HEK293 (cell line): ENCODE measurements around the gene CALR3.

Experiments used
- CTCF ChIA-PET: fragments of 350-600 bp; formaldehyde crosslinking; extraction: SDS; loops from one replicate; lab custom pipeline; 2021; ENCODE audit warnings: antibody characterized with exemption; lab: Yijun Ruan, JAX
- POLR2A ChIA-PET: fragments of 300-600 bp; formaldehyde crosslinking; extraction: SDS; loops from one replicate; lab custom pipeline; 2020; ENCODE audit warnings: antibody characterized with exemption, inconsistent platforms; lab: Yijun Ruan, JAX
- H3K27ac ChIP-seq: fragments of 200-500 bp; sonication (Bioruptor generic); 2 replicates; pipeline ENCODE4 v1.5.1; 2014; ENCODE audit warnings: low read depth, low read length, control low read depth, inconsistent platforms; ENCODE audit errors: extremely low read depth
- H3K36me3 ChIP-seq, 2 experiments: fragments of 200-500 bp in 1 of 2; sonication (Bioruptor generic) in 1 of 2; 1 replicate in 1 of 2; 2 replicates in 1 of 2; pipeline ENCODE4 v1.5.1; 2014 to 2017; ENCODE audit warnings: inconsistent platforms in 2 of 2, low read length in 2 of 2; ENCODE audit not compliant: control insufficient read depth in 2 of 2, insufficient read depth in 1 of 2
- H3K4me1 ChIP-seq: fragments of 200-500 bp; sonication (Bioruptor generic); 2 replicates; pipeline ENCODE4 v1.5.1; 2014; ENCODE audit warnings: mild to moderate bottlenecking, low read length, inconsistent platforms; ENCODE audit not compliant: control insufficient read depth, insufficient read depth
- H3K4me3 ChIP-seq: 2 replicates; pipeline ENCODE4 v1.5.1; 2011; ENCODE audit warnings: low read depth, mild to moderate bottlenecking, control low read depth, low read length, moderate library complexity
- H3K9me3 ChIP-seq: fragments of 200-500 bp; sonication (Bioruptor generic); 2 replicates; pipeline ENCODE4 v1.5.1; 2014; ENCODE audit warnings: low read depth, low read length, inconsistent platforms; ENCODE audit not compliant: control insufficient read depth, insufficient read depth
- BCL11B ChIP-seq: fragments of 450-650 bp; formaldehyde crosslinking; IDR thresholded peaks from 2 replicates; pipeline ENCODE4 v1.5.1; 2016; ENCODE audit warnings: low read depth, missing biosample characterization, missing genetic modification characterization
- GLIS2 ChIP-seq: fragments of 450-650 bp; formaldehyde crosslinking; IDR thresholded peaks from 2 replicates; pipeline ENCODE4 v1.5.1; 2016; ENCODE audit warnings: missing biosample characterization, missing genetic modification characterization
- HOXC10 ChIP-seq: sonication (generic); formaldehyde crosslinking; IDR thresholded peaks from 2 replicates; pipeline ENCODE4 v1.8.1; 2023; ENCODE audit warnings: mild to moderate bottlenecking, missing genetic modification reagents
- KLF8 ChIP-seq: fragments of 450-650 bp; formaldehyde crosslinking; IDR thresholded peaks from 2 replicates; pipeline ENCODE4 v1.5.1; 2016; ENCODE audit warnings: missing biosample characterization, missing genetic modification characterization
- MZF1 ChIP-seq: fragments of 450-650 bp; formaldehyde crosslinking; IDR thresholded peaks from 2 replicates; pipeline ENCODE4 v1.5.1; 2017; ENCODE audit warnings: missing biosample characterization, missing genetic modification characterization, borderline replicate concordance
- SP3 ChIP-seq: fragments of 450-650 bp; formaldehyde crosslinking; IDR thresholded peaks from 2 replicates; pipeline ENCODE4 v1.5.1; 2016; ENCODE audit warnings: missing biosample characterization, missing genetic modification characterization
- TSHZ1 ChIP-seq: fragments of 450-650 bp; formaldehyde crosslinking; IDR thresholded peaks from 2 replicates; pipeline ENCODE4 v1.5.1; 2016; ENCODE audit warnings: missing biosample characterization, missing genetic modification characterization, borderline replicate concordance
- YY1 ChIP-seq: fragments of 450-650 bp; formaldehyde crosslinking; IDR thresholded peaks from 2 replicates; pipeline ENCODE4 v1.5.1; 2018; ENCODE audit warnings: missing biosample characterization, missing genetic modification characterization
- ZEB2 ChIP-seq: fragments of 450-650 bp; formaldehyde crosslinking; IDR thresholded peaks from 2 replicates; pipeline ENCODE4 v1.5.1; 2016; ENCODE audit warnings: missing biosample characterization, missing genetic modification characterization
- ZNF202 ChIP-seq: fragments of 450-650 bp; formaldehyde crosslinking; IDR thresholded peaks from 2 replicates; pipeline ENCODE4 v1.5.1; 2016; ENCODE audit warnings: missing biosample characterization, missing genetic modification characterization, borderline replicate concordance
- ZNF23 ChIP-seq: fragments of 450-650 bp; formaldehyde crosslinking; IDR thresholded peaks from 2 replicates; pipeline ENCODE4 v1.5.1; 2016; ENCODE audit warnings: missing biosample characterization, missing genetic modification characterization, borderline replicate concordance
- ZNF24 ChIP-seq: fragments of 450-650 bp; formaldehyde crosslinking; IDR thresholded peaks from 2 replicates; pipeline ENCODE4 v1.5.1; 2016; ENCODE audit warnings: missing biosample characterization, missing genetic modification characterization
- ZNF398 ChIP-seq: fragments of 450-650 bp; formaldehyde crosslinking; IDR thresholded peaks from 2 replicates; pipeline ENCODE4 v1.5.1; 2017; ENCODE audit warnings: missing biosample characterization, missing genetic modification characterization
- ZNF404 ChIP-seq: fragments of 450-650 bp; formaldehyde crosslinking; IDR thresholded peaks from 2 replicates; pipeline ENCODE4 v1.5.1; 2017; ENCODE audit warnings: missing biosample characterization, missing genetic modification characterization
- ZNF585B ChIP-seq: fragments of 450-650 bp; formaldehyde crosslinking; IDR thresholded peaks from 2 replicates; pipeline ENCODE4 v1.5.1; 2016; ENCODE audit warnings: missing biosample characterization, missing genetic modification characterization
- ZNF629 ChIP-seq: fragments of 450-650 bp; formaldehyde crosslinking; IDR thresholded peaks from 2 replicates; pipeline ENCODE4 v1.5.1; 2017; ENCODE audit warnings: missing biosample characterization, missing genetic modification characterization
- ZNF639 ChIP-seq: fragments of 450-650 bp; formaldehyde crosslinking; IDR thresholded peaks from 2 replicates; pipeline ENCODE4 v1.5.1; 2016; ENCODE audit warnings: missing biosample characterization, missing genetic modification characterization
- ZNF660 ChIP-seq: fragments of 450-650 bp; IDR thresholded peaks from 2 replicates; pipeline ENCODE4 v1.5.1; 2018; ENCODE audit warnings: missing biosample characterization, mild to moderate bottlenecking, missing genetic modification characterization
- ZNF701 ChIP-seq: fragments of 450-650 bp; formaldehyde crosslinking; IDR thresholded peaks from 2 replicates; pipeline ENCODE4 v1.5.1; 2016; ENCODE audit warnings: missing biosample characterization, missing genetic modification characterization
- ZNF707 ChIP-seq: fragments of 450-650 bp; formaldehyde crosslinking; IDR thresholded peaks from 2 replicates; pipeline ENCODE4 v1.5.1; 2016; ENCODE audit warnings: missing biosample characterization, missing genetic modification characterization
- ZNF747 ChIP-seq: fragments of 450-650 bp; formaldehyde crosslinking; IDR thresholded peaks from 2 replicates; pipeline ENCODE4 v1.5.1; 2016; ENCODE audit warnings: missing biosample characterization, missing genetic modification characterization
- ZNF792 ChIP-seq: fragments of 450-650 bp; formaldehyde crosslinking; IDR thresholded peaks from 2 replicates; pipeline ENCODE4 v1.5.1; 2016; ENCODE audit warnings: missing biosample characterization, missing genetic modification characterization
- TF ChIP-seq, protein P1 (sequence below): fragments of 450-650 bp; formaldehyde crosslinking; IDR thresholded peaks from 2 replicates; pipeline ENCODE4 v1.5.1; 2016; ENCODE audit warnings: missing biosample characterization, missing genetic modification characterization

Gene CALR3

DNA sequence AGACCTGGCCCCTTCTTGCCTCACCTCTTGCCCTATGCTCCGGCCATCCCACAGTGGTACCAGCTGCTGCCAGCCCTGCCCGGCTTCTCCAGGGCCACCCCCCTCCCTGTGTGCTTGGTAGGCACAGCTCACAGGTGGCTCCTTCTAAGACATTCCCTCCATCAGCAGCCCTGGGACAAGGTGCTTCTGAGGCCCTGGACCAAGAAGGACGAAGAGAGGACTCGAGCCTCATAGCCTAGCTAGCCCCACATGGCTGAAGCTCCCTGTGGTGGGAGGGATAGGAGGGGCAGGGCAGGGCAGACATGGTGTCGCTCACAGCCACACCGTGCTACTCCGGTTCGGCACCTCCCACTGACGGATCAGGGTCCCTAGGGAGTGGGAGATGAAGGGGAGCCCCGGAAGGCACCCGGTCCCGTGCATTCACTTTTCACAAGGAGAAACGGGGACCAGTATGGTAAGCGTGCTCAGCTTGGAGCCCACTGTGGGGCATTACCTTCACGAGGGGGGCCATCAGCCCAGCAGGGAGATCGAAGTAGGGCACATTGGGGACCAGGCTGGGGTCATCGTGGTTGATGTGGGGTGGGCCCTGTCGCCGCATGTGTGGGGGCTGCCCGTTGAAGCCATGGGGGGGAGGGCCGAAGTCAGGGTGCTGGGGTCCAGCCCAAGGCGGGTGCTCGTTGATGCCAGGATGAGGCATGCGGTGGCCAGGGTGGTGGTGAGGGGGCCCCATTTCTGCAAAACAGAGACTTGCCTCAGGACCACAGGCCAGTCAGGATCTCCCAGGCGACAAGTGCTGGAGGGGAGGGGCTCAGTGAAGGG is 26.8 kb upstream of the CALR3 start (continued):
- TF ChIP-seq GLIS2 (tag by site-specific recombination): 0 out of 2 replicates have a peak, but pooled peaks have one; percentile 30
- TF ChIP-seq YY1 (tag by site-specific recombination): no peak
- TF ChIP-seq ZNF701 (tag by site-specific recombination): no peak
- TF ChIP-seq ZNF792 (tag by site-specific recombination): no peak
- no peak for TF ChIP-seq ZNF629
- TF ChIP-seq ZNF24: no peak
- TF ChIP-seq, protein P1, sequence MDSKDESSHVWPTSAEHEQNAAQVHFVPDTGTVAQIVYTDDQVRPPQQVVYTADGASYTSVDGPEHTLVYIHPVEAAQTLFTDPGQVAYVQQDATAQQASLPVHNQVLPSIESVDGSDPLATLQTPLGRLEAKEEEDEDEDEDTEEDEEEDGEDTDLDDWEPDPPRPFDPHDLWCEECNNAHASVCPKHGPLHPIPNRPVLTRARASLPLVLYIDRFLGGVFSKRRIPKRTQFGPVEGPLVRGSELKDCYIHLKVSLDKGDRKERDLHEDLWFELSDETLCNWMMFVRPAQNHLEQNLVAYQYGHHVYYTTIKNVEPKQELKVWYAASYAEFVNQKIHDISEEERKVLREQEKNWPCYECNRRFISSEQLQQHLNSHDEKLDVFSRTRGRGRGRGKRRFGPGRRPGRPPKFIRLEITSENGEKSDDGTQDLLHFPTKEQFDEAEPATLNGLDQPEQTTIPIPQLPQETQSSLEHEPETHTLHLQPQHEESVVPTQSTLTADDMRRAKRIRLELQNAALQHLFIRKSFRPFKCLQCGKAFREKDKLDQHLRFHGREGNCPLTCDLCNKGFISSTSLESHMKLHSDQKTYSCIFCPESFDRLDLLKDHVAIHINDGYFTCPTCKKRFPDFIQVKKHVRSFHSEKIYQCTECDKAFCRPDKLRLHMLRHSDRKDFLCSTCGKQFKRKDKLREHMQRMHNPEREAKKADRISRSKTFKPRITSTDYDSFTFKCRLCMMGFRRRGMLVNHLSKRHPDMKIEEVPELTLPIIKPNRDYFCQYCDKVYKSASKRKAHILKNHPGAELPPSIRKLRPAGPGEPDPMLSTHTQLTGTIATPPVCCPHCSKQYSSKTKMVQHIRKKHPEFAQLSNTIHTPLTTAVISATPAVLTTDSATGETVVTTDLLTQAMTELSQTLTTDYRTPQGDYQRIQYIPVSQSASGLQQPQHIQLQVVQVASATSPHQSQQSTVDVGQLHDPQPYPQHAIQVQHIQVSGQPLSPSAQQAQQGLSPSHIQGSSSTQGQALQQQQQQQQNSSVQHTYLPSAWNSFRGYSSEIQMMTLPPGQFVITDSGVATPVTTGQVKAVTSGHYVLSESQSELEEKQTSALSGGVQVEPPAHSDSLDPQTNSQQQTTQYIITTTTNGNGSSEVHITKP (tag by site-specific recombination): no peak
- no peak for TF ChIP-seq ZNF398 (tag by site-specific recombination)
- no peak for TF ChIP-seq TSHZ1

DNA sequence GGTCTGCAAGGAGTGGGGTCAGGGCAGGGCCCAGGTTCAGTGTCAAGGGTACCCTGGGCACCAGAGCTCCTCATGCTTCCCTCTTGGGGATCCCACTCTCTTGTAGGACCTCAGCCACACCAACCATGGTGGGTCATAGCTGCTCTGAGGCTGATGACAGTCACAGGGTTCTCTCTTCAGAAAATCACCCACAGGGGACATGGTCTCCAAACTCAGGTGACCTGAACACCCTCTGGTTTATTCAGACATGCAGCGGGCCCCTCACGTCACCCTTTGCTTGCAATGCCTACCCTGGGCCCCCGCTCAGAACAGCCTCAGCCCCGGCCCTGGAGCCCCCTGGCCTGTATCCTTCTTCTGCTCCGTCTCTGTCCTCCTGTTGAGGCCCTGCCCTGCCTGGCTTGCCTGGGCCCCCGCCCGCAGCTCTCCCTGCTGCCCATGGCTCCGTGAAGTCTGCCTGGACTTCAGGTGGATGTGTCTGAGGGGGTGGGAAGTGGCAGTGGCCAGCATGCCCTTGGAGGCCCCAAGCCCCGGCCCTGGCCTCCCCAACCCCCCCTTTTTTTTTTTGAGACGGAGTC is 25.8 kb upstream of the CALR3 start:
- ChIA-PET CTCF (no interaction called here), POLR2A (no interaction called here)
- no peaks in the 10 kb centered on the region for H3K9me3 ChIP-seq
- TF ChIP-seq ZEB2 (tag by site-specific recombination) (no peak), ZNF585B (tag by site-specific recombination) (no peak), ZNF23 (no peak), GLIS2 (tag by site-specific recombination) (no peak), ZNF660 (tag by site-specific recombination) (no peak), ZNF747 (tag by site-specific recombination) (no peak), ZNF202 (tag by site-specific recombination) (no peak), HOXC10 (CRISPR knock-in tag) (no peak), SP3 (no peak), ZNF404 (no peak), KLF8 (tag by site-specific recombination) (no peak), ZNF707 (tag by site-specific recombination) (no peak), MZF1 (tag by site-specific recombination) (no peak), ZNF639 (tag by site-specific recombination) (no peak), BCL11B (no peak)
- H3K4me3 ChIP-seq: no peak overlapping the region
- peaks cover 27 to 96% of the 10 kb centered on the region in 2 experiments for H3K36me3 ChIP-seq
- no peaks in the 10 kb centered on the region for H3K4me1 ChIP-seq
- no peak overlapping the region for H3K27ac ChIP-seq
